ENCODE measurements around the gene SPHK2.
A peak's percentile ranks its signal among the peaks of the same experiment; 100 is the strongest.

Gene SPHK2

GRCh38 chr19:48624791-48625723, 5.8 kb downstream of the SPHK2 start:
- Mint-ChIP-seq H3K9me3 (no peaks in the 10 kb centered on the region), H3K36me3 (ENCODE audit: low read depth) (no peaks in the 10 kb centered on the region), H3K4me1 (peaks cover 33% of the 10 kb centered on the region), H3K27ac (peak overlapping the region; percentile 71 to 99 (median 76)), H3K27me3 (ENCODE audit: low read depth) (no peaks in the 10 kb centered on the region), H3K4me3 (peak overlapping the region; percentile 87 to 90 (median 88))
- TF ChIP-seq CTCF (IDR thresholded peaks at IDR 0.05; ENCODE audit: unreplicated experiment in 3 of 3) = no peak

- peaks cover 41% of the 10 kb centered on the region for H3K4me1 Mint-ChIP-seq
- no peaks in the 10 kb centered on the region for H3K27me3 Mint-ChIP-seq (ENCODE audit: low read depth)
- H3K36me3 Mint-ChIP-seq (ENCODE audit: low read depth) = no peaks in the 10 kb centered on the region
Observed at GRCh38 chr19:48625891-48626327, 6.6 kb downstream of the SPHK2 start.

GRCh38 chr19:48627201-48627864, 8.0 kb downstream of the SPHK2 start:
- Mint-ChIP-seq H3K4me1 (peaks cover 33% of the 10 kb centered on the region), H3K27me3 (ENCODE audit: low read depth) (no peaks in the 10 kb centered on the region), H3K36me3 (ENCODE audit: low read depth) (no peaks in the 10 kb centered on the region)

More at GRCh38 chr19:48625891-48626327, 6.6 kb downstream of the SPHK2 start:
- TF ChIP-seq CTCF (IDR thresholded peaks at IDR 0.05; ENCODE audit: unreplicated experiment in 3 of 3) = no peak
- Mint-ChIP-seq H3K9me3 (no peaks in the 10 kb centered on the region), H3K4me3 (peak overlapping the region in 1 of 3 experiments; percentile 90), H3K27ac (no peak overlapping the region)

GRCh38 chr19:48627865-48628314, 8.6 kb downstream of the SPHK2 start:
- Mint-ChIP-seq H3K4me3 (no peak overlapping the region), H3K9me3 (no peaks in the 10 kb centered on the region), H3K4me1 (peaks cover 34% of the 10 kb centered on the region), H3K27ac (no peak overlapping the region), H3K36me3 (ENCODE audit: low read depth) (no peaks in the 10 kb centered on the region), H3K27me3 (ENCODE audit: low read depth) (no peaks in the 10 kb centered on the region)
- TF ChIP-seq CTCF (IDR thresholded peaks at IDR 0.05; ENCODE audit: unreplicated experiment in 3 of 3) = no peak

More at GRCh38 chr19:48627201-48627864, 8.0 kb downstream of the SPHK2 start:
- H3K9me3 Mint-ChIP-seq = no peaks in the 10 kb centered on the region
- no peak for TF ChIP-seq CTCF (IDR thresholded peaks at IDR 0.05; ENCODE audit: unreplicated experiment in 3 of 3)
- no peak overlapping the region for H3K27ac Mint-ChIP-seq
- H3K4me3 Mint-ChIP-seq = peak overlapping the region in 2 of 3 experiments; percentile 31 to 51

GRCh38 chr19:48628486-48629296, 9.4 kb downstream of the SPHK2 start:
- Mint-ChIP-seq H3K27me3 (ENCODE audit: low read depth) (no peaks in the 10 kb centered on the region), H3K36me3 (ENCODE audit: low read depth) (no peaks in the 10 kb centered on the region), H3K4me1 (peaks cover 28% of the 10 kb centered on the region), H3K9me3 (no peaks in the 10 kb centered on the region), H3K27ac (peak overlapping the region in 1 of 3 experiments; percentile 8), H3K4me3 (peak overlapping the region in 1 of 3 experiments; percentile 35)
- no peak for TF ChIP-seq CTCF (IDR thresholded peaks at IDR 0.05; ENCODE audit: unreplicated experiment in 3 of 3)
